Epidermal melanocyte (primary cell): ENCODE data around the gene PDLIM7.

Experiments used
- DNase-seq: peaks from one replicate; pipeline ENCODE4 v3.0.0; 2011; ENCODE audit warnings: low spot score; ENCODE audit not compliant: insufficient read length

PDLIM7 gene

GRCh38 chr5:177475563-177476427 lies 21.6 kb downstream of the PDLIM7 start:
- no peak for DNase-seq

DNA sequence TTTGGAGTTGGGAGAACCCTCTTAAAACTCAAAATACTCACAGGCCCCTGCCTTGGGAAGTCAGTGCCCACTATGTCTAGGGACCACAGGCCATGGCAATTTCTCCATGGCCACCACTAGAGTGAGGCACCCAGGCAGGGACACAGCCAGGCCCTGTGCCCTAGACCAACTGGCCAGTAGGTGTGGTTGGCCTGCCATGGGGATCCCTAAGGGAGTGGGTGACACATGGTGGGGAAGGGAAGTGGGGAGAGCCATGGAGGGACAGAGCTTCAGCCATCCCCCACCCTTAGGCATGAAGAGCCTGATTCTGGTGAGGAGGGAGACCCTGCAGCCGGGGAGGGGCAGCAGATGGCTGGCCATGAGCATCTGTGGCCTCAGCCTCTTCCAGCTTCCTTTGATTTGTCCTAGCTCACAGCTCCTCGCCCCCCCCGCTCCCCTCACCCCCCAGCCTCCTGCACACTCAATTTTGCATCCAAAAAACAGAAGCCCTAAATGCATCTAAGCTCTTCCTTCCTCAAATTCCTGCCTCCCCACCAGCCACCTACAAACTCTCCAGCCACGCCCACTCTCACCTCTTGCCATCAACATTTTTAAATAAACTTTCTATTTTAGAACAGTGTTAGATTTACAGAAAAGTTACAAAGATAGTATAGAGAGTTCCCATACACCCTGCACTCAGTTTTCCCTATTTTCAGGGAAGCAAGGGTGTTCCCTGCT lies 22.4 kb downstream of the PDLIM7 start:
- no peak for DNase-seq

DNA sequence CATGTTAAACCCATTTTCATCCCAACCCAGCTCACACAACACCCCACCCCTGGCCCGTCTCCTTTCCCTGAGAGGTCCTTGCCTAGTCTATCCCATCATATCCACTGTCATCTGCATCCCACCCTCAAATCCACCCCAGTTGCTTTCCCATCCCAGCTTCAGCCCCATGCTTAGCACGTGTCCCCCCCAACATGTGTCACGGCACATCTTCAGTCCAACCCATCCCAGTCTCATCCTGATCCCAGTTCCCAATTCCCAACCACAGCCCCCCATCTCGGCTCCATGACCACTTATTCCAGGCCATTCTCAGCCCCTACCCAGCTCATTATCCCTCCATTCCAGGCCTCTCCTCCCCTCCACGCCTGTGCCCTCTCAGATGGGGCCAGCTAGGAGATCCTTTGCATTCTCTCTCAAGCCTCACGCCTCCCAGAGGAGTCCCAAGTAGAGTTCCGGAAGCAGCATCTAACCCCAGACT lies 23.4 kb downstream of the PDLIM7 start:
- no peak for DNase-seq

GRCh38 chr5:177473443-177474001 lies 23.9 kb downstream of the PDLIM7 start, which contains the start of gene DBN1:
TSS of gene DBN1 (minus strand) at chr5:177473634. CDS start at chr5:177473521, 113 bp downstream.
- DNase-seq: peak; percentile 93

- DNase-seq: no peak
Measured at GRCh38 chr5:177472460-177473442, 24.7 kb downstream of the PDLIM7 start.

GRCh38 chr5:177471610-177472356 lies 25.6 kb downstream of the PDLIM7 start:
- no peak for DNase-seq

- DNase-seq: no peak
Measured at GRCh38 chr5:177470759-177471536, 26.5 kb downstream of the PDLIM7 start.

DNA sequence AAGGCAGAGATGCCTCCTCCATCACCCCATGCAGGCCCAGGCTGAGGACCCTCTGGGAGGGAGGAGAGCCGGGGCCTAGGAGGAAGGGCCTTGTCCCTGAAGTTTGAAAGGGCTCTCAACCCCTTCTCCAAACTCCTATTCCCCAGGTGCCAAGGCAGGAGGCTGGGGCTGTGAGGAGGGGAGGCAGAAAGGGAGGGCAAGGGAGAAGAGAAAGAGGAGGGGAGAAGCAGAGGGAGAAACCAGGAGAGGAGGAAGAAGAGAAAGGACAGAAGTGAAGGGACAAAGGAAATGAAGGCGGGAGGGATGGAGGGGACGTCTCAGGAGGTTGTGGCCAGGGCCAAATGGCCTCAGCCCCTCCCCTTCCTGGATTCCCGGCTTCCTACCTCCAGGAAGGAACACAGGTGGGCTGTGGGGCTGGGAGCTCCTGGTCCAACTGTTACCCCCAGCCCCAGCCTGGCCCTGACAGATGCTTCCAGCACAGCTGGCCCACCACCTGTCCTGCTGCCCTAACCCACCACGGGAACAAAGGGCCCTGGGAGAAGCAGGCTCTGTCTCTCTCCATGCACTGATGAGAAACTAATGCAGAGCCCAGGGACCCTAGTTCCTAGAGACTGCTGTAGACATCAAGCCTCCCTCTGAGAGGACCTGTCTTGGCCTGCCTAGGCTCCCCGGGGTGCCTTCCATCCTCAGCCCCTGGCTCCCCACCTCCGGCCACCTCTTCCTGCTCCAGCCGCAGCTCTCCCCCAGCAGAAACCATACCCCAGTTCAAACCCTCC lies 27.5 kb downstream of the PDLIM7 start:
- no peak for DNase-seq

GRCh38 chr5:177468685-177469628 lies 28.4 kb downstream of the PDLIM7 start:
- no peak for DNase-seq

- DNase-seq: no peak
Measured at GRCh38 chr5:177468329-177468684, 29.1 kb downstream of the PDLIM7 start.

DNA sequence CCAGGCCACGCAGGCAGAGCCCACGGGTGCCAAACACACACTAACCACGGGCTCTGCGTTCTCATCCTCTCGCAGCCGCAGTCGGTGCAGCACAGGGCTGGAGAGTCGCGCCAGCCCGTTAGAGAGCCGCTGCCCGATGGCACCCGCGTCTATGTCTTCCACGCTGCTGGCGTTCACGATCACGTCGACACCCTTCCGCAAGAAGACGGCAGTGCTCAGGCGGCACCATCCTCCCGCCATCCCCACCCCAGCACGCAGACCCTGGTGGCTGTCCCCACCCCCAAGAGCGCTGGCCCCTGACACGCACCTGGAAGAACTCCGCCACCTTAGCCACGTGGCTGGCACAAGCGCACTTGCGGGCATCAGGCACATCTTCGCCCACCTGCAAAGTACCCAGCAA lies 30.0 kb downstream of the PDLIM7 start:
- DNase-seq: no peak

- DNase-seq: no peak
Measured at GRCh38 chr5:177466861-177467260, 30.5 kb downstream of the PDLIM7 start.

DNA sequence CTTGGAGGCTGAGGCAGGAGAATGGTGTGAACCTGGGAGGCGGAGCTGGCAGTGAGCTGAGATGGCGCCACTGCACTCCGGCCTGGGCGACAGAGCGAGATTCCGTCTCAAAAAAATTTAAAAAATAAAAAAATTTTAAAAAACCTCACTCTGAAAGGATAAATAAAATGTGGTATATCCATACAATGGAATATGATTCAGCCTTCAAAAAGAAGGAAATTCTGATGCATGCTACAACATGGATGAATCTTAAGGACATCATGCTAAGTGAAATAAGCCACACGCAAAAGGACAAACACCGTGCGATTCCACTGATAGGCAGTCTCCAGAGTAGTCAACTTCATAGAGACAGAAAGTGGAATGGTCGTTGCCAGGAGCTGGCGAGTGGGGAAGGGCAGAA lies 32.4 kb downstream of the PDLIM7 start:
- no peak for DNase-seq

GRCh38 chr5:177462021-177462670 lies 35.3 kb downstream of the PDLIM7 start:
- DNase-seq: no peak

DNA sequence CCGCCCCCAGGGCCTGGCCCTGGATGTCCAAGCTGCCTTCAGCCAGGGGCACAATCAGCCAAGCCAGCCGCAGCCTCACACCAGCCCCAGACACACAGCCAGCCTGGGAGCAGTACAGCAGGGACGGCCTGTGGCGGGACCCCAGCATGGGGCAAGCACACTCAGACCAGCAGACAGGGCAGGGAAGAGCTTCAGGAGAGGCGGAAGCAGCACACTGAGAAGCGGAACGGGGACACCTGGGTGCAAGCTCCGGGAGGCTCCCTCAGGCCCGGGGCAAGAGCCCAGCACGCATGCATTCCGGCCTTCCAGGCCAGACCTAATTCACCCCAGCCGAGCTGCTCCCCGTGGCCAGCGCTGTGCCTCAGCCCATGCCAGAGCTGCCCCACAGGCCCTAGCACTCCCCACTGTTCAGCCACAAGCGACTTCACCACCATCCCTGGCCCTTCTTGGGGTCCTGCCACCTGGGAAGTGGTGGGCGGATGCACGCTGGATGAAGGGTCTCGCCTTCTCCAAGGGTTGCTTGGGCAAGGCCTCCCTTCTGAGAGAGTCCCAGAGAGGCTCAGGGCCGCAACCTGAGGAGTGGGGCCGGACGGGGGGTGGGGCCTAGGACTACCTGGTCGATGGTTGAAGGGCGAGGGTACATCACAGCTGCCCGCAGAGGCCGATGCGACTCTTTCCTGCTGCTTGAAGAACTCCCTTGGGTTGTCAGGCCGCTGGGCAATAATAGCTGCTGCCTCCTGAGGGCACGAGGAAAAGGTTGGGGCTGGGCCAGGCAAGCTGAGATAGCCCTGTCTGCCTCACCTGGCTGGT lies 37.4 kb downstream of the PDLIM7 start:
- no peak for DNase-seq

DNA sequence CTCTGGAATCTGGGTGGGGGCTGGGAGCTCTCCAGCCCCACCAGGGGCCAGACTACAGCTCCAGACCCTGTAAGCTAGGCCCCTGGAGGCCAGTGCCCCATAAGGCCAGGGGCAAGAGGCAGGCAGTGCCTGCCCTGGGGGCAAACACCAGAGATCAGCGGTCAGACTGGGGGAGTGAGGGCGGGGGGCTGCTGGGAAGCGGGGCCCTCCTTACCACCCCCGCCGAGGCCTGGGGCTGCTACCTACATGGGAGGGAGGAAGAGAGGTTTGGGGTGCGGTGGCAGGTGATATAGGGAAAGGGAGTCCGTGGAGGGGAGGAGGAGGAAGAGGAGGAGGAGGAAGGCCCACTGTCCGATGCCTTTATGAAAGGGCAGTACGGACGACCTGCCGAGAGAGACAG lies 38.0 kb downstream of the PDLIM7 start:
- no peak for DNase-seq
